GM12878 (cell line): ENCODE results near the gene XRCC4. TPM values are rescaled to one million over a fixed set of nuclear protein-coding genes. Genes with fewer than 3 reads are reported as not detected.

Experiments
- BACH1 ChIP-seq: fragments of 450-650 bp; IDR thresholded peaks from 2 replicates; pipeline ENCODE4 v1.6.1; 2017; ENCODE audit warnings: mild to moderate bottlenecking, borderline replicate concordance
- BHLHE40 ChIP-seq, 2 experiments: fragments of 450-650 bp in 1 of 2; IDR thresholded peaks; 2 replicates each; pipeline ENCODE4 v1.6.1; 2011 to 2017; ENCODE audit warnings: low read depth in 2 of 2, borderline replicate concordance in 1 of 2, improper control_type of control experiment in 1 of 2, low read length in 1 of 2, mild to moderate bottlenecking in 1 of 2
- CBFB ChIP-seq: IDR thresholded peaks from 2 replicates; pipeline ENCODE4 v1.6.1; 2016; ENCODE audit warnings: antibody characterized with exemption, low read depth
- CHD2 ChIP-seq: IDR thresholded peaks from 2 replicates; pipeline ENCODE4 v1.6.1; 2011; ENCODE audit warnings: low read depth, low read length, improper control_type of control experiment, borderline replicate concordance
- DPF2 ChIP-seq: fragments of 450-650 bp; IDR thresholded peaks from 2 replicates; pipeline ENCODE4 v1.6.1; 2017; ENCODE audit warnings: mild to moderate bottlenecking
- ETV6 ChIP-seq, 2 experiments: fragments of 450-650 bp in 1 of 2; IDR thresholded peaks in 1 of 2; conservative IDR thresholded peaks in 1 of 2; 2 replicates each; pipeline ENCODE4 v1.6.1; 2014; ENCODE audit warnings: antibody characterized with exemption in 1 of 2, borderline replicate concordance in 1 of 2, low read depth in 1 of 2, mild to moderate bottlenecking in 1 of 2, moderate library complexity in 1 of 2
- FOXK2 ChIP-seq: fragments of 450-650 bp; IDR thresholded peaks from 2 replicates; pipeline ENCODE4 v1.6.1; 2017; ENCODE audit warnings: mild to moderate bottlenecking, moderate library complexity
- FOXM1 ChIP-seq: IDR thresholded peaks from 2 replicates; pipeline ENCODE4 v1.6.1; 2012; ENCODE audit warnings: low read depth, mild to moderate bottlenecking, inconsistent platforms, low read length, moderate library complexity
- HDGF ChIP-seq: fragments of 450-650 bp; IDR thresholded peaks from 2 replicates; pipeline ENCODE4 v1.6.1; 2016; ENCODE audit warnings: antibody characterized with exemption
- IKZF2 ChIP-seq, 2 experiments: fragments of 450-650 bp; IDR thresholded peaks; 2 replicates each; pipeline ENCODE4 v1.6.1; 2017; ENCODE audit warnings: mild to moderate bottlenecking in 2 of 2, moderate library complexity in 2 of 2
- KAT2A ChIP-seq: conservative IDR thresholded peaks from 2 replicates; pipeline ENCODE4 v1.6.1; 2011; ENCODE audit warnings: low read depth, low read length; ENCODE audit not compliant: control insufficient read depth
- MTA3 ChIP-seq: IDR thresholded peaks from 2 replicates; pipeline ENCODE4 v1.6.1; 2012; ENCODE audit warnings: low read length, inconsistent platforms, borderline replicate concordance
- NFXL1 ChIP-seq: fragments of 450-650 bp; IDR thresholded peaks from 2 replicates; pipeline ENCODE4 v1.6.1; 2017; ENCODE audit warnings: antibody characterized with exemption, mild to moderate bottlenecking, borderline replicate concordance
- POLR2A ChIP-seq: IDR thresholded peaks from 2 replicates; pipeline ENCODE4 v1.6.1; 2011; ENCODE audit warnings: low read depth, mild to moderate bottlenecking, low read length
- POU2F2 ChIP-seq: IDR thresholded peaks from 3 replicates; pipeline ENCODE4 v1.6.1; 2011; ENCODE audit warnings: low read depth, mild to moderate bottlenecking, low read length, borderline replicate concordance
- SIN3A ChIP-seq: IDR thresholded peaks from 2 replicates; pipeline ENCODE4 v1.6.1; 2012; ENCODE audit warnings: low read depth, low read length, improper control_type of control experiment
- SMARCA5 ChIP-seq: fragments of 450-650 bp; IDR thresholded peaks from 2 replicates; pipeline ENCODE4 v1.6.1; 2017; ENCODE audit warnings: mild to moderate bottlenecking
- SP1 ChIP-seq: IDR thresholded peaks from one replicate; pipeline ENCODE4 v1.6.1; 2011; ENCODE audit warnings: low read depth, low read length
- SRF ChIP-seq, 2 experiments: IDR thresholded peaks; 2 replicates each; pipeline ENCODE4 v1.6.1; 2011; ENCODE audit warnings: low read depth in 2 of 2, low read length in 2 of 2, mild to moderate bottlenecking in 1 of 2, moderate library complexity in 1 of 2
- STAT3 ChIP-seq: IDR thresholded peaks from 2 replicates; pipeline ENCODE4 v1.6.1; 2011; ENCODE audit warnings: low read depth, low read length, improper control_type of control experiment
- TCF7 ChIP-seq: IDR thresholded peaks from 2 replicates; pipeline ENCODE4 v1.6.1; 2014; ENCODE audit warnings: antibody characterized with exemption, borderline replicate concordance
- YBX1 ChIP-seq: fragments of 450-650 bp; IDR thresholded peaks from 2 replicates; pipeline ENCODE4 v1.6.1; 2016; ENCODE audit warnings: antibody characterized with exemption
- ZBTB11 ChIP-seq: fragments of 450-650 bp; formaldehyde crosslinking; IDR thresholded peaks from 2 replicates; pipeline ENCODE4 v1.5.0; 2022; ENCODE audit warnings: mild to moderate bottlenecking, missing genetic modification characterization
- ZNF217 ChIP-seq: fragments of 450-650 bp; IDR thresholded peaks from 2 replicates; pipeline ENCODE4 v1.6.1; 2017; ENCODE audit warnings: antibody characterized with exemption, mild to moderate bottlenecking
- ZNF24 ChIP-seq: fragments of 450-650 bp; IDR thresholded peaks from 2 replicates; pipeline ENCODE4 v1.6.1; 2017; ENCODE audit warnings: antibody characterized with exemption, mild to moderate bottlenecking
- polyA plus RNA-seq, 11 experiments: library from polyadenylated mRNA; depleted of rRNA in 4 of 11; unstranded in 6 of 11; stranded (reverse) in 5 of 11; fragments of >200 nt; fragmentation: Nextera tagmentation in 4 of 11; fragmentation: Illumina TruSeq in 1 of 11; extraction: Ambion mirVana in 4 of 11; extraction: Trizol in 1 of 11; gene quantifications; 1 replicate in 1 of 11; 2 replicates in 10 of 11; pipeline versions ENCODE4 v1.2.1 to v1.2.3, GENCODE V29; 2011 to 2016; ENCODE audit warnings: inconsistent platforms in 2 of 11, missing spikeins in 2 of 11, low read depth in 1 of 11
- total RNA-seq, 4 experiments: library from RNA; depleted of rRNA in 3 of 4; stranded (reverse); fragments of >200 nt in 3 of 4; fragmentation: Illumina TruSeq in 1 of 4; extraction: Trizol in 1 of 4; gene quantifications; 2 replicates each; pipeline versions ENCODE4 v1.2.1 to v1.2.3, GENCODE V29; 2013 to 2021

Gene XRCC4
- total and polyA plus RNA-seq, 10 of the 15 experiments (the other 5 are each of a cell fraction or from before 2014, with no cell fraction given), result 12.1 to 53.6 (median 25.8) TPM

GRCh38 chr5:83306572-83307241 lies 229.4 kb downstream of the XRCC4 start (continued):
- TF ChIP-seq ZBTB11 (CRISPR knock-in tag) (no peak), SRF (IDR thresholded peaks at IDR 0.05; ENCODE audit: low read depth in 2 of 2, low read length in 2 of 2) (0 out of 4 replicates have a peak, but pooled peaks of 1 of the 2 experiments have one; percentile 27), SMARCA5 (peak; percentile 31; the same call in 1 of the 2 replicates), ZNF24 (0 out of 2 replicates have a peak, but pooled peaks have one; percentile 24), SIN3A (no peak), KAT2A (no peak), NFXL1 (no peak), FOXM1 (peak; percentile 86; the same call in 1 of the 2 replicates), MTA3 (0 out of 2 replicates have a peak, but pooled peaks have one; percentile 31), POU2F2 (0 out of 3 replicates have a peak, but pooled peaks have one; percentile 20), ETV6 (conservative IDR thresholded peaks at IDR 0.05 in 1 of 2, IDR thresholded peaks at IDR 0.05 in 1 of 2; ENCODE audit: borderline replicate concordance in 1 of 2, low read depth in 1 of 2) (peak in 1 of 2 experiments; percentile 60; a peak in 1 of 4 replicates), FOXK2 (no peak), DPF2 (peak; percentile 87), BACH1 (peak; percentile 48; the same call in 1 of the 2 replicates), SP1 (no peak), POLR2A (peak; percentile 61), TCF7 (no peak), IKZF2 (IDR thresholded peaks at IDR 0.05) (peak; percentile 96), HDGF (no peak), STAT3 (peak; percentile 77; the same call in 1 of the 2 replicates), ZNF217 (no peak; the same call in 1 of the 2 replicates), YBX1 (no peak), BHLHE40 (IDR thresholded peaks at IDR 0.05; ENCODE audit: borderline replicate concordance in 1 of 2, low read depth in 2 of 2, low read length in 1 of 2) (no peak; a peak in 1 of 4 replicates), CBFB (peak; percentile 81), CHD2 (0 out of 2 replicates have a peak, but pooled peaks have one; percentile 39)
